Measurements from ENCODE around the gene SOX14. TPM values are rescaled to one million over a fixed set of nuclear protein-coding genes. Genes with fewer than 3 reads are reported as not detected.

SOX14 gene
- not detected for total RNA-seq (2021; ENCODE audit: unreplicated experiment)
- not detected for polyA plus RNA-seq (2012; ENCODE audit: insufficient read length)
- Bru-seq, nascent RNA, result not detected
- not detected for BruChase-seq, experiment 1, labeled RNA remaining after a 2-hour chase
- not detected for BruChase-seq, experiment 2, labeled RNA remaining after a 6-hour chase
- long read RNA-seq, result 0 reads

- no peaks in the 10 kb centered on the region for H3K9me3 ChIP-seq (ENCODE audit: control insufficient read depth, insufficient read depth, low read depth, low read length)
- TF ChIP-seq TCF7L2 (IDR thresholded peaks at IDR 0.05; ENCODE audit: low read depth, low read length), result peak; percentile 92
- TF ChIP-seq POLR2AphosphoS5 (IDR thresholded peaks at IDR 0.05; ENCODE audit: low read depth, low read length), result no peak
- H3K27ac ChIP-seq (ENCODE audit: low read length), result no peak within 1 kb of the TSS
- POLR2A ChIA-PET, result no interaction called here
- intact Hi-C loops (cut with micrococcal nuclease; ENCODE audit: unreplicated experiment), result no loop called here
- BruUV-seq (replicated peaks), result no TSS peak
- CTCF ChIA-PET, result no interaction called here
- DNase-seq (ENCODE audit: low read depth, low spot score) (no peak), ATAC-seq (no peak)
- in situ Hi-C loops (cut with HindIII; ENCODE audit: low pct_unique_long_range_greater_than_20kb, low sequenced_read_pairs), result no loop called here
- H3K4me1 ChIP-seq (ENCODE audit: control insufficient read depth, insufficient read depth, low read length), result peaks cover 21% of the 10 kb centered on the region
- no peaks in the 10 kb centered on the region for H3K36me3 ChIP-seq (ENCODE audit: control insufficient read depth, insufficient read depth, low read length)
- H3K27me3 ChIP-seq (ENCODE audit: control insufficient read depth, insufficient read depth, low read length), result peaks cover 78% of the 10 kb centered on the region
- peak within 1 kb of the TSS; percentile 9 to 36; a peak in 2 of 4 replicates for H3K4me3 ChIP-seq (ENCODE audit: low read depth in 2 of 2, low read length in 2 of 2)
Measured at GRCh38 chr3:137764001-137764433, at the start of gene SOX14. Gene SOX14 (plus strand): TSS chr3:137764315. CDS start chr3:137764785, 470 bp downstream.

DNA sequence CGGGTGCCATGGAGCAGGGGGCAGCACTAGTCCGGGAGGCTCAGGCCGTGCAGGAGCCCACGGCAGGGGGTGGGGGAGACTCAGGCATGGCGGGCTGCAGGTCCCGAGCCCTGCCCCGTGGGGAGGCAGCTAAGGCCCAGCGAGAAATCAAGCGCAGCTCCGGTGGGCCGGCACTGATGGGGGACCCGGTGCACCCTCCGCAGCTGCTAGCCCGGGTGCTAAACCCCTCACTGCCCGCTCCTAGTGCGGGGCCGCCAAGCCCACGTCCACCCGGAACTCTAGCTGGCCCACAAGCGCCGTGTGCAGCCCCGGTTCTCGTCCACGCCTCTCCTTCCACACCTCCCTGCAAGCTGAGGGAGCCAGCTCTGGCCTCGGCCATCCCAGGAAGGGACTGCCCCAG, 49.6 kb upstream of the SOX14 start:
- Histone ChIP-seq H3K27me3 (ENCODE audit: control insufficient read depth, insufficient read depth, low read length) (no peaks in the 10 kb centered on the region), H3K36me3 (ENCODE audit: control insufficient read depth, insufficient read depth, low read length) (no peaks in the 10 kb centered on the region), H3K9me3 (ENCODE audit: control insufficient read depth, insufficient read depth, low read depth, low read length) (no peaks in the 10 kb centered on the region), H3K27ac (ENCODE audit: low read length) (no peak overlapping the region), H3K4me1 (ENCODE audit: control insufficient read depth, insufficient read depth, low read length) (no peaks in the 10 kb centered on the region), H3K4me3 (ENCODE audit: low read depth in 2 of 2, low read length in 2 of 2) (no peak overlapping the region)
- in situ Hi-C loops (cut with HindIII; ENCODE audit: low pct_unique_long_range_greater_than_20kb, low sequenced_read_pairs) (no loop called here), intact Hi-C loops (cut with micrococcal nuclease; ENCODE audit: unreplicated experiment) (no loop called here)
- TF ChIP-seq REST (IDR thresholded peaks at IDR 0.05; ENCODE audit: insufficient read depth in 1 of 2, low read depth in 2 of 2, low read length in 1 of 2) (no peak), SIN3A (IDR thresholded peaks at IDR 0.05; ENCODE audit: borderline replicate concordance, insufficient read depth, low read depth, low read length) (no peak), TCF7L2 (IDR thresholded peaks at IDR 0.05; ENCODE audit: low read depth, low read length) (no peak), POLR2AphosphoS5 (IDR thresholded peaks at IDR 0.05; ENCODE audit: low read depth, low read length) (no peak)
- TF ChIP-seq, protein P1, sequence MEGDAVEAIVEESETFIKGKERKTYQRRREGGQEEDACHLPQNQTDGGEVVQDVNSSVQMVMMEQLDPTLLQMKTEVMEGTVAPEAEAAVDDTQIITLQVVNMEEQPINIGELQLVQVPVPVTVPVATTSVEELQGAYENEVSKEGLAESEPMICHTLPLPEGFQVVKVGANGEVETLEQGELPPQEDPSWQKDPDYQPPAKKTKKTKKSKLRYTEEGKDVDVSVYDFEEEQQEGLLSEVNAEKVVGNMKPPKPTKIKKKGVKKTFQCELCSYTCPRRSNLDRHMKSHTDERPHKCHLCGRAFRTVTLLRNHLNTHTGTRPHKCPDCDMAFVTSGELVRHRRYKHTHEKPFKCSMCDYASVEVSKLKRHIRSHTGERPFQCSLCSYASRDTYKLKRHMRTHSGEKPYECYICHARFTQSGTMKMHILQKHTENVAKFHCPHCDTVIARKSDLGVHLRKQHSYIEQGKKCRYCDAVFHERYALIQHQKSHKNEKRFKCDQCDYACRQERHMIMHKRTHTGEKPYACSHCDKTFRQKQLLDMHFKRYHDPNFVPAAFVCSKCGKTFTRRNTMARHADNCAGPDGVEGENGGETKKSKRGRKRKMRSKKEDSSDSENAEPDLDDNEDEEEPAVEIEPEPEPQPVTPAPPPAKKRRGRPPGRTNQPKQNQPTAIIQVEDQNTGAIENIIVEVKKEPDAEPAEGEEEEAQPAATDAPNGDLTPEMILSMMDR (IDR thresholded peaks at IDR 0.05), result no peak
- DNase-seq (ENCODE audit: low read depth, low spot score), result no peak
- CTCF ChIA-PET, result no interaction called here
- POLR2A ChIA-PET, result no interaction called here
- ATAC-seq, result no peak
- no TSS peak for BruUV-seq (replicated peaks)

DNA sequence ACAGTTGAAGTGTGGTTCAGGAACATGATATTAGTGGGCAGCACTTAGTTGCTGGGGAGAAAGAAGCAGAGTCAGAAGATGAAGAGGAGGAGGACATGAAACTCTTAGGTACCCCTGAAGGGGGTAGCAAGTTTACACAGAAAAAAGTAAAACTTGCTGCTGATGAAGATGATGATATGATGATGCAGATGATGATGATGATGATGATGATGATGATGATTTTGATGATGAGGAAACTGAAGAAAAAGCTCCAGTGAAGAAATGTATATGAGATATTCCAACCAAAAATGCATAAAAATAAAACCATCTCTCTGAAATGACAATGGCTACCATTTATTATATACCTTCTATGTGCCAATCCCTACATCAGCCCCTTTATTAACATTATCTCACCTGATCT, 39.9 kb upstream of the SOX14 start:
- TF ChIP-seq SIN3A (IDR thresholded peaks at IDR 0.05; ENCODE audit: borderline replicate concordance, insufficient read depth, low read depth, low read length) (no peak), REST (IDR thresholded peaks at IDR 0.05; ENCODE audit: insufficient read depth in 1 of 2, low read depth in 2 of 2, low read length in 1 of 2) (no peak), POLR2AphosphoS5 (IDR thresholded peaks at IDR 0.05; ENCODE audit: low read depth, low read length) (no peak), TCF7L2 (IDR thresholded peaks at IDR 0.05; ENCODE audit: low read depth, low read length) (no peak)
- TF ChIP-seq, protein P1 (IDR thresholded peaks at IDR 0.05), result no peak
- no peaks in the 10 kb centered on the region for H3K27me3 ChIP-seq (ENCODE audit: control insufficient read depth, insufficient read depth, low read length)
- H3K27ac ChIP-seq (ENCODE audit: low read length), result no peak overlapping the region
- POLR2A ChIA-PET, result no interaction called here
- in situ Hi-C loops (cut with HindIII; ENCODE audit: low pct_unique_long_range_greater_than_20kb, low sequenced_read_pairs) (no loop called here), intact Hi-C loops (cut with micrococcal nuclease; ENCODE audit: unreplicated experiment) (no loop called here)
- ATAC-seq, result no peak
- H3K4me3 ChIP-seq (ENCODE audit: low read depth in 2 of 2, low read length in 2 of 2), result no peak overlapping the region
- no peaks in the 10 kb centered on the region for H3K9me3 ChIP-seq (ENCODE audit: control insufficient read depth, insufficient read depth, low read depth, low read length)
- H3K4me1 ChIP-seq (ENCODE audit: control insufficient read depth, insufficient read depth, low read length), result no peaks in the 10 kb centered on the region
- H3K36me3 ChIP-seq (ENCODE audit: control insufficient read depth, insufficient read depth, low read length), result no peaks in the 10 kb centered on the region
- DNase-seq (ENCODE audit: low read depth, low spot score), result no peak
- CTCF ChIA-PET, result no interaction called here
- no TSS peak for BruUV-seq (replicated peaks)
